ENCODE measurements around the gene LEMD1. TPM values are rescaled to one million over a fixed set of nuclear protein-coding genes. Genes with fewer than 3 reads are reported as not detected.

The LEMD1 gene
- polyA plus RNA-seq, 3 donors, result 2.8 to 3.5 (median 3.3) TPM

DNA sequence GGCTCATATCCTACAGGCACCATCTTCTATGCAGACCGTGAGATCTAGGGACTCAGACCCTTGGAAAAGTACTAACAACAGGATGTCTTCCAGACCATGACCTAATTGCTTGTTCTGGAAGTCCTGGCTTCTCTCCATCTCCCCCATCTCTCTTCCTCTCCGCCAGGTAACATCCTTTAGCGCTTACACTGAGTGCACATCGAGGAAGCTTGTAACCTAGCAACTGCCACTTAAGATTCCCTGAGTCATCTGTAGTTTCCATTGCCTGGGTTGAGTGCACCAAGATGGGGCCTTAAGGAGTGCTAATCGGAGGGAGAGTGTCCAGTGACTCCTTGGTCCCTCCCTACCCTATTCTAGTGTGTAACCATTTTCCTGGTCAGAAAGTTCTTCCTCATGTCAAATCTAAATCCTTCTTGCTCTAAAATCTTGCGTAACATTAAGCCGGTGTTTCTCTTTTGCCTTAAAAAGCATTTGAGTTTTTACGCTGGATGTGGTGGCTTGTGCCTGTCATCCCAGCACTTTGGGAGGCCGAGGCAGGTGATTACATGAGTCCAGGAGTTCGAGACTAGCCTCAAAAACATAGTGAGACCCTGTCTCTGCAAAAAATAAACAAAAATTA is 74.8 kb downstream of the LEMD1 start:
- no peak for DNase-seq (ENCODE audit: extremely low read depth in 1 of 11, low read depth in 9 of 11, low spot score in 4 of 11)

DNA sequence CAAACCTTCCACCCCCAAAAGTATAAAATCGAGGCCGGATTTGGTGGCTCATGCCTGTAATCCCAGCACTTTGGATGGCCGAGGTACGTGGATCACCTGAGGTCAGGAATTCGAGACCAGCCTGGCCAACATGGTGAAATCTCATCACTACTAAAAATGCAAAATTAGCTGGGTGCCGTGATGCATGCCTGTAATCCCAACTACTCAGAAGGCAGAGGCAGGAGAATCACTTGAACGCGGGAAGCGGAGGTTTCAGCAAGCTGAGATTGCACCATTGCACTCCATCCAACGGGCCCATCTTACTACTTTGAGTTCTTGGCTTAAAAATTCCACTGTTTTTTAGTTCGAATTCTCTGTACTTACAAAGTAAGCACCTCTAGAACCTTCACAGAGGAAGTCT is 76.1 kb downstream of the LEMD1 start:
- no peak for DNase-seq (ENCODE audit: extremely low read depth in 1 of 11, low read depth in 9 of 11, low spot score in 4 of 11)

DNA sequence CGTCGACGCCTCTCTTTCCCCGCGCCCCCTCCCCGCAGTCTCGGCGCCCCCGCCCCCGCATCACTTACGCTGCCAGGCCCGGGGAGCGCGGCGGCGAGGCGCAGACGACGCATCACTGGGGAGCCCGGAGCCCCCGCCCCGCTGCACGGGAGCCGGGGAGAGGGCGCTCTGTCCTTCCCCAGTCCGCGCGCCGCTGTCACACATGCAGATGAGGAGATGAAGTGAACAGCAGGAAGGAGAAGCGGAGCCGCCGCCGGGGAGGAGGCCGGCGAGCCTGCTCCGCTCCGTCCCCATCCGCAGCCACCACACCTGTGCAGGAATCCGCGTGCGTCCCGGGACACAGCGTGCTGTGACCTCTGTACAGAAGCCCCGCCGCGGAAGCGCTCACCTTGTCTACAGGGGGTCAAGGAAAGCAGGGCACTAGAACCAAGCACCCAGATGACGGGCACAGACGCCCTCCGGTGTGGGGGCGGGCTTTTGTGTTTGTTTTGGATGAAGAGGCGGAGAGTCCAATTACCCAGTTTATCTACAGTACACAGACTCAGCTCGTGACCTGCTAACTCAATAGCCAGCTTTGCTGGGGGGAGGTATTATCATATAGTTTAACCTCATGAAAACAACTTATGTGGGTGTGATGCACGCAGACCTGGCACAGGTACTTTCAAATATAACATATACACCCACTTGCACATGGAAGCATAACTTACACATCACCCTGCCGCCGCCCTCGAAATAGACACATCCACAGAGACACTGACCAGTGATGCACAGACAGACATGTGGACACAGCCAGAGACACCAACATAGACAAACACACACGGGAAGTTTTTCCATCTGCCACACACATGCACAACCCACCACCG is 77.6 kb downstream of the LEMD1 start:
- peak in 1 of 11 donors; percentile 33 for DNase-seq (ENCODE audit: extremely low read depth in 1 of 11, low read depth in 9 of 11, low spot score in 4 of 11)

DNA sequence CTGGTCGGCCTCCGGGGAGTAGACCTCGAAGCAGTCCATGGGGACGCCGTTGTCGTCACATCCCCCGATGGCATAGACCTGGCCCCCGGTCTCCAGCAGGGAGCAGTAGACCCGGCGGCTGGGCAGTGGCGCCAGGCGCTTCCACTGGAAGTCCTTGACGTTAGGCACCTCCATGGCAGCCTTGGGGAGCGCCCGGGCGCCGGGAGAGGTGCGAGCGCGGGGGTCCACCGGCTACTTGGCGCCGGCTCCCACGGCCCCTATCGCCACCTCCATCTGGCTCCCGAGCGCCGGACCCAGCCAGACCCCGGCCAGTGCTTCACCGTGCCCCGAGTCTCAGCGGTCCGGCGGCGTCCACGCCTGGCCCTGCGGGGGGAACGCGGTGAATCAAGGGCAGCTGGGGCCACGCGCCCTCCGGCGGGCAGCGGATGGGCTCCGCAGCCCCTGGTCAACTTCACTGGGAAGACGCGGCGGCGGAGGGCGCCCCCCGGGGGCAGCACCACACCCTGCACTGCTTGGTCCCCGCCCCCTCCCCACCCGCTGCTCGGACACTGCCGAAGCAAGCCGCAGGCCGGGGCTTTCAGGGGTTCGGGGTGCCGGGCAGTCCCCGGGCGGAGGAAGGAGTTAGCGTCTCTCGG is 78.3 kb downstream of the LEMD1 start:
- DNase-seq (ENCODE audit: extremely low read depth in 1 of 11, low read depth in 9 of 11, low spot score in 4 of 11), result no peak

DNA sequence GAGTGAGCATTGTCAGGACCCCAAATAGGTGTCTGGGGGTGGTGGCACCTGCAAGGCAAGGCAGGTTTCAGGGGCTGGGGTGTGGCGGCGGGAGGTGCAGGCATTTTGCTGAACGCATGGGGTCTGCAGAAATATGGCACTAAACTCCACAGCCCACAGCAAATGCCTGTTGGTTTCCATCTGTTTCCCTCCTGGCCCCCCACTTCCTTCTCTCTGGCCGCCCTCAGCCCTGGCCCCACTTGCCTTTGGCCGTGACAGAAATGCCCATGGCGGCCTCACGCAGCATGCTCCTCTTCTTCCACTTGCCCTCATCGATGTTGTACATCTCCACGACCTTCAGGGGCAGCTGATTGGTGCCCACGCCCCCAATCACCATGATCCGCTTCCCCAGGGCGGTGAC is 78.9 kb downstream of the LEMD1 start:
- no peak for DNase-seq (ENCODE audit: extremely low read depth in 1 of 11, low read depth in 9 of 11, low spot score in 4 of 11)

DNA sequence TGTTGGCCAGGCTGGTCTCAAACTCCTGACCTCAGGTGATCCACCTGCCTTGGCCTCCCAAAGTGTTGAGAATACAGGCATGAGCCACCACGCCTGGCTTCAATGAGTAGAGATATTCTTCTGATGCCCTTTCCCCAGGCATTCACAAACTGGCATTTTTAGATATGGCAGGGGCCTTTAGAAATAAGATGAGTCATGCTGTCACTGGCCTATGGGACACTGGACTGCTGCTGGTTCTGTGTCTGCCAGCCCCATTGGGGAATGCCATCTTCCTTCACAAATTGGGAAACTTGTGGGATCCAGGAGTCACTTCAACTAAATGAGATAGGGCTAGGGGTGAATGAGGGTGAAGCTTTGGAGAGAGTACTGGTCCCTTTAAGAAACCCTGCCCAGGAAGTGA is 81.2 kb downstream of the LEMD1 start:
- no peak for DNase-seq (ENCODE audit: extremely low read depth in 1 of 11, low read depth in 9 of 11, low spot score in 4 of 11)

DNA sequence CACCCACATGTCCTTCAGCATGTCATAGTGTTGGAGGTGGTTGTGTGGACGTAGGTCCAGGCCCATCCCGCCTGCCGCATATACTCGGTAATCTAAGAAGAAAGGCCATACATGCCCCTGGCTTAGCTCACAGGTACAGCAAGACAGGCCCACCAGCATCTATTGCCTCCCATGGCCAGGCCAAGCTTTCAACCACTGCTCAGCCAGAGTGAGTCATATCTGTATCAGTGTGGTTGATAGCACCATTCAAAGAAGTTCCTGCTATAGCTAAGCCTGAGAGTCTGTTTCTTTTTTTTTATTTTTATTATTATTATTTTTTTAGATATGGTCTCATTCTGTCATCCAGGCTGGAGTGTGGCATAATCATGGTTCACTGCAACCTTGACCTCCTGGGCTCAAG is 82.1 kb downstream of the LEMD1 start:
- DNase-seq (ENCODE audit: extremely low read depth in 1 of 11, low read depth in 9 of 11, low spot score in 4 of 11), result no peak

DNA sequence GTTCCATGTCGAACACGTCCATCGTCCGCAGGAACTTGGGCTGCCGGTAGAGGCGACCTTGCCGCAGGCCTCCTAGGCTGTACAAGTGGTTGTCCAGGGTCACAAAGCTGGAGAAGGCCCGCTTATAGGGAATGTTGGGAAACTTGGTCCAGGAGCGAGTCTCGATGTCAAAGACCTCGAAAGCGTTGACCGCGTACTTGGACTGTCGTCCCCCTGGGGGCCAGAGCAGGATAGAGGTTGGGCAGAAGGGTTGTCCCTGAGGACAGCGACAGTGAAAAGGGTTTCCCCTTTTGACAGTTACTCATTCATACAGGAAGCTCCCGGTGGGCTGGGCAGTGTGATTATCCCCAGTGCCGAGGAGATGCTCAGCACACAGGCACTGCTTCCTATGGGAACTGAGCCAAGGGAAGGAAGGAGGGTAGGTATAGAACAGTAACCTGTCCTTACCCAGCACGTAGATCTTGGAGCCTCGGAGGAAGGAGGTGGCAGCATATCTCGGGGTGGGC is 82.6 kb downstream of the LEMD1 start:
- DNase-seq (ENCODE audit: extremely low read depth in 1 of 11, low read depth in 9 of 11, low spot score in 4 of 11), result no peak

DNA sequence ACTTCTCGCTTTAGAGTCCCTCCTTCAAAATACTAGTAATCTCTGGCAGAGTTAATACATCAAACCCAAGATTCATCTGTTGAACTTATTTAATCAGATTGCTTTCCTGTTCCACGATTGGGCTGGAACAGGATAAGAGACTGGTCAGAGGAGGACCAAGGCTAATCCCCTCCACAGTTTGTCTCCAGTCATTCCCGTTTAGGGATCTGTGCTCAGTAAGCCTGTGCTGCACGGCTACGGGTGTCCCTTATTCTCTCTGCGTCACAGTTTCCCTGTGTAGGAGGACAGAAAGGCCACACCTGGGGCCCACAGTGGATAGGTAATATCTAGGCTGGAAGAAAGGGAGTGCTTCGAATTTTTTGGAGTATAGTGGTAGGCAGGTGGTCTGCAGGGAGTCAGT is 83.8 kb downstream of the LEMD1 start:
- no peak for DNase-seq (ENCODE audit: extremely low read depth in 1 of 11, low read depth in 9 of 11, low spot score in 4 of 11)

DNA sequence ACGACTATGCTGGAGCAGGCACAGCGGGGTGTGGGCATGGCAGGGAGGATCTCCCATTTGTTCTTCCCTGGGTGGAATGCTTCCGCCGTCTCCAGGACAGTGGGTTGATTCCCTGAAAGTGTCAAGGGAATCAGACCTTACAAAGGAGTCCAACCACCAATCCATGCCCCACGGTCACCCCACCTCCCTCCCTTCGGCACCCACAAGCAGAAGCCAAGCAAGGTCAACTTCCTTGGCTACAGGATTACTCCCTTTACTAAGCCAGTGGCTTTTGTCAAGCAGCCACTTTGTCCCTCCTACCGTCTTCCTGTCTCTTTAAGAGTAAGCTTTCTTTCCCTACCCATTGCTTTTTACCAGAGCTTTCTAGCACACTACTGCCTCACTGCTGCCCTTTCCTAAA is 84.4 kb downstream of the LEMD1 start:
- no peak for DNase-seq (ENCODE audit: extremely low read depth in 1 of 11, low read depth in 9 of 11, low spot score in 4 of 11)

DNA sequence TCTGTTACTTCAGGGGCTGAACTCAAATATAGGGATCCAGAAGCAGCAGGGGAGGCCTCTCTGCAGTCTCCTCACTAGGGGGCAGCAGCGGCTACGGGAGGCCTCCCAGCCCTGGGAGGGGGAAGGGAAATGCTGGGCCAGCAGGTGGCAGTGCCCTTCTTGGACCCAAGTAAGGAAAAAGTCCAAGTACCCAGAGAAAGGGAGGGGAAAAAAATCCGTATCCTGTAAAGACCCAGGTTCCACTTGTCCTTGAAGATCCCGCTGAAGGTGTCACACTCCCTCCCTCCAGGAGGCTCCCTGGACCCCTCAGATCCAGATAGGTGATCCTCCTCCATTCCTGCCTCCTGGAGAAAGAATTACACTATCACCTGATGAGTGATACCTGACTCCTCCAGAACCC is 86.2 kb downstream of the LEMD1 start:
- DNase-seq (ENCODE audit: extremely low read depth in 1 of 11, low read depth in 9 of 11, low spot score in 4 of 11), result peak in 9 of 11 donors; percentile 61 to 82 (median 75)

DNA sequence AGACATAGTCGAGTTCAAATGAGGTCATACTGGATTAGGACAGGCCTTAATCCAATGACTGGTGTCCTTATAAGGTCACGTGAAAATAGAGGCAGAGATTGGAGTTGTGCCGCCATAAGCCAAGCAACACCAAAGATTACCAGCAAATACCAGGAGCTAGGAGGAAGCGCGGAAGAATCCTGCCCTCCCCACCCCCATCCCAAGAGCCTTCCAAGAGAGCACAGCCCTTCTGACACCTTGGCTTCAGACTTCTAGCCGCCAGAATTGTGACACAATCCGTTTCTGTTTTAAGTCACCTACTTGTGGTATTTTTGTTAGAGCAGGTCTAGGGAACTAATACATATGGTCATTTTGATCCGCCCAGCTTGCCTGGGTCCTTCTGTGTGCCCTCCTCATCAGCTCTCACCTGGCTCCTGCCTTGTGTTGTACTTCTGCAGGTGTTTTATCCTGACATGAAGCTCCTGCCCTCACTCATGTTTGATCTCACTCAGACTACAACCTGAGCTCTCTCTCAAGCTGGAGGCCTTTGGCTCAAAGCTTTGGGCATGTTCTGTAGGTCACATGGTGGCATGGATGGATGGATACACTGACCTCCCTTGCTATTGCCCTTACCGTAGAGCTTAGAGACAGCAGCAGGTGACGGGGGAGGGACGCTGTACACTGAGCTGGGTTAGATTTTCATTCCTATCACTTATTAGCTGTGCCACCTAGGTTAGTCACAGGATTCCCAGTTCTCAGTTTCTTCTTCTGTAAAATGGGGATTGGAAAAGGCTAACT is 89.7 kb downstream of the LEMD1 start:
- DNase-seq (ENCODE audit: extremely low read depth in 1 of 11, low read depth in 9 of 11, low spot score in 4 of 11), result no peak

Other genes starting within 250 kb of the LEMD1 start
- 10 to 100 TPM; 18.2 to 20.5 (median 19.6) TPM for gene DSTYK, start 210.4 kb downstream of the LEMD1 start, polyA plus RNA-seq (ENCODE audit: insufficient read length in 3 of 3)
- gene TMCC2, start 194.1 kb downstream of the LEMD1 start, polyA plus RNA-seq (ENCODE audit: insufficient read length in 3 of 3), result 1 to 10 TPM; 7.2 to 8.7 (median 7.9) TPM
- 10 to 100 TPM in 1 of 3 donors, 1 to 10 TPM in 2; 8.0 to 14.9 (median 8.6) TPM for gene NUAK2, start 100.3 kb downstream of the LEMD1 start, polyA plus RNA-seq (ENCODE audit: insufficient read length in 3 of 3)
- gene KLHDC8A, start 65.1 kb downstream of the LEMD1 start, polyA plus RNA-seq (ENCODE audit: insufficient read length in 3 of 3), result 1 to 10 TPM; 1.2 to 3.1 (median 2.2) TPM
- 1 to 10 TPM; 3.1 to 3.5 (median 3.2) TPM for gene BLACAT1, start 34.0 kb upstream of the LEMD1 start, polyA plus RNA-seq (ENCODE audit: insufficient read length in 3 of 3)
- 10 to 100 TPM; 20.4 to 53.2 (median 25.1) TPM for gene CDK18, start 82.6 kb upstream of the LEMD1 start, polyA plus RNA-seq (ENCODE audit: insufficient read length in 3 of 3)
- gene ELK4, start 210.0 kb upstream of the LEMD1 start, polyA plus RNA-seq (ENCODE audit: insufficient read length in 3 of 3), result 10 to 100 TPM; 16.0 to 25.7 (median 17.8) TPM